Neutrophil (primary cell): ENCODE measurements around the gene DTX1.

Experiments used
- H3K27ac ChIP-seq: fragments of 200-600 bp; sonication (generic); 2 replicates; pipeline ENCODE4 v1.5.1; 2016; ENCODE audit warnings: mild to moderate bottlenecking, moderate library complexity
- H3K27me3 ChIP-seq: fragments of 200-600 bp; sonication (generic); 2 replicates; pipeline ENCODE4 v1.6.0; 2016; ENCODE audit warnings: mild to moderate bottlenecking
- H3K36me3 ChIP-seq: fragments of 200-600 bp; sonication (generic); 2 replicates; pipeline ENCODE4 v1.5.1; 2017
- H3K4me1 ChIP-seq, 2 experiments: fragments of 200-600 bp in 1 of 2; sonication (generic) in 1 of 2; 1 replicate in 1 of 2; 2 replicates in 1 of 2; pipeline versions ENCODE4 v1.5.1 to v1.6.1; 2013 to 2016; ENCODE audit warnings: low read depth in 1 of 2, low read length in 1 of 2, mild to moderate bottlenecking in 1 of 2, moderate library complexity in 1 of 2; ENCODE audit not compliant: control insufficient read depth in 1 of 2, insufficient read depth in 1 of 2
- H3K4me3 ChIP-seq, 2 experiments: fragments of 200-600 bp in 1 of 2; sonication (generic) in 1 of 2; 1 replicate in 1 of 2; 2 replicates in 1 of 2; pipeline ENCODE4 v1.5.1; 2013 to 2016; ENCODE audit warnings: low read depth in 1 of 2, low read length in 1 of 2, mild to moderate bottlenecking in 1 of 2, moderate library complexity in 1 of 2
- H3K9me3 ChIP-seq: fragments of 200-600 bp; sonication (generic); 2 replicates; pipeline ENCODE4 v1.5.1; 2016
- CTCF ChIP-seq: fragments of 200-600 bp; sonication (generic); IDR thresholded peaks from 2 replicates; pipeline ENCODE4 v1.5.1; 2016; ENCODE audit warnings: antibody characterized with exemption

Gene DTX1

GRCh38 chr12:113109872-113110599 is 53.5 kb downstream of the DTX1 start:
- no peaks in the 10 kb centered on the region for H3K36me3 ChIP-seq
- H3K27ac ChIP-seq: no peak overlapping the region
- H3K4me3 ChIP-seq: no peak overlapping the region
- no peak for TF ChIP-seq CTCF
- no peaks in the 10 kb centered on the region for H3K9me3 ChIP-seq
- H3K27me3 ChIP-seq: peaks cover 32% of the 10 kb centered on the region
- no peaks in the 10 kb centered on the region for H3K4me1 ChIP-seq

GRCh38 chr12:113111247-113111646 is 54.7 kb downstream of the DTX1 start:
- Histone ChIP-seq H3K27ac (no peak overlapping the region), H3K36me3 (no peaks in the 10 kb centered on the region), H3K4me1 (no peaks in the 10 kb centered on the region), H3K4me3 (no peak overlapping the region), H3K27me3 (peaks cover 20% of the 10 kb centered on the region), H3K9me3 (no peaks in the 10 kb centered on the region)
- TF ChIP-seq CTCF: no peak

- no peak overlapping the region for H3K4me3 ChIP-seq
- H3K36me3 ChIP-seq: no peaks in the 10 kb centered on the region
- no peaks in the 10 kb centered on the region for H3K9me3 ChIP-seq
- H3K27ac ChIP-seq: no peak overlapping the region
- H3K27me3 ChIP-seq: peaks cover 14% of the 10 kb centered on the region
- no peak for TF ChIP-seq CTCF
- no peaks in the 10 kb centered on the region for H3K4me1 ChIP-seq
Measured at GRCh38 chr12:113112043-113112899, 55.7 kb downstream of the DTX1 start.

GRCh38 chr12:113113397-113113796 is 56.9 kb downstream of the DTX1 start:
- no peaks in the 10 kb centered on the region for H3K9me3 ChIP-seq
- peaks cover 14% of the 10 kb centered on the region for H3K27me3 ChIP-seq
- H3K4me3 ChIP-seq: no peak overlapping the region
- no peak overlapping the region for H3K27ac ChIP-seq
- no peak for TF ChIP-seq CTCF
- H3K36me3 ChIP-seq: no peaks in the 10 kb centered on the region
- no peaks in the 10 kb centered on the region for H3K4me1 ChIP-seq

- peaks cover 14% of the 10 kb centered on the region for H3K27me3 ChIP-seq
- H3K4me1 ChIP-seq: no peaks in the 10 kb centered on the region
- no peaks in the 10 kb centered on the region for H3K9me3 ChIP-seq
- no peak for TF ChIP-seq CTCF
- H3K4me3 ChIP-seq: no peak overlapping the region
- H3K36me3 ChIP-seq: no peaks in the 10 kb centered on the region
- no peak overlapping the region for H3K27ac ChIP-seq
Measured at GRCh38 chr12:113114447-113115178, 58.1 kb downstream of the DTX1 start.
